ENCODE results near the gene P3H4. TPM values are rescaled to one million over a fixed set of nuclear protein-coding genes. Genes with fewer than 3 reads are reported as not detected.
A peak's percentile ranks its signal among the peaks of the same experiment; 100 is the strongest.

Gene P3H4
- total RNA-seq, 1 donor from 2014 or later = 9.2 TPM

- DNase-seq (no peak), ATAC-seq (no peak)
- Histone ChIP-seq H3K36me3 (no peaks in the 10 kb centered on the region), H3K9me3 (no peaks in the 10 kb centered on the region), H3K27me3 (ENCODE audit: low read depth) (no peaks in the 10 kb centered on the region), H3K27ac (no peak overlapping the region), H3K4me1 (peaks cover 27% of the 10 kb centered on the region), H3K4me3 (peak overlapping the region; percentile 84)
- intact Hi-C loops (cut with DNase I) = no loop called here
- TF ChIP-seq CTCF (IDR thresholded peaks at IDR 0.05) = no peak
Observed at GRCh38 chr17:41813699-41814124, 2.0 kb upstream of the P3H4 start.

- Histone ChIP-seq H3K27ac (no peak overlapping the region), H3K4me1 (peaks cover 27% of the 10 kb centered on the region), H3K9me3 (no peaks in the 10 kb centered on the region), H3K27me3 (ENCODE audit: low read depth) (no peaks in the 10 kb centered on the region), H3K4me3 (peak overlapping the region; percentile 84), H3K36me3 (no peaks in the 10 kb centered on the region)
- intact Hi-C loops (cut with DNase I) = no loop called here
- TF ChIP-seq CTCF (IDR thresholded peaks at IDR 0.05) = no peak
- ATAC-seq = no peak
- DNase-seq = no peak
Observed at GRCh38 chr17:41813152-41813680, 1.5 kb upstream of the P3H4 start.

- peak within 1 kb of the TSS; percentile 73 for H3K27ac ChIP-seq
- ATAC-seq (peak; percentile 12 to 35), DNase-seq (no peak)
- peaks cover 27% of the 10 kb centered on the region for H3K4me1 ChIP-seq
- H3K9me3 ChIP-seq = no peaks in the 10 kb centered on the region
- no peaks in the 10 kb centered on the region for H3K27me3 ChIP-seq (ENCODE audit: low read depth)
- no peak for TF ChIP-seq CTCF (IDR thresholded peaks at IDR 0.05)
- intact Hi-C loops (cut with DNase I) = no loop called here
- peak within 1 kb of the TSS; percentile 84 for H3K4me3 ChIP-seq
- no peaks in the 10 kb centered on the region for H3K36me3 ChIP-seq
Observed at GRCh38 chr17:41812381-41813151, 817 bp upstream of the P3H4 start, which contains the start of gene FKBP10. Gene FKBP10, plus strand, starts transcription at chr17:41813004. Its CDS starts 31 bp downstream, at chr17:41813035.

- H3K9me3 ChIP-seq = no peaks in the 10 kb centered on the region
- DNase-seq = peak; percentile 58
- peak overlapping the region; percentile 73 for H3K27ac ChIP-seq
Observed at GRCh38 chr17:41810659-41811548, 845 bp downstream of the P3H4 start.

More at GRCh38 chr17:41810659-41811548, 845 bp downstream of the P3H4 start:
- peak overlapping the region; percentile 84 for H3K4me3 ChIP-seq
- peaks cover 27% of the 10 kb centered on the region for H3K4me1 ChIP-seq
- H3K27me3 ChIP-seq (ENCODE audit: low read depth) = no peaks in the 10 kb centered on the region
- ATAC-seq = peak; percentile 41 to 55
- no peak for TF ChIP-seq CTCF (IDR thresholded peaks at IDR 0.05)
- no peaks in the 10 kb centered on the region for H3K36me3 ChIP-seq
- intact Hi-C loops (cut with DNase I) = no loop called here

All from lower lobe of right lung (tissue), 2 donors.